AG09319 (cell line): ENCODE results near the gene CDH13.

Experiments used
- DNase-seq: peaks from one replicate; pipeline ENCODE4 v3.0.0-alpha.2; 2010; ENCODE audit warnings: low read depth; ENCODE audit errors: extremely low read depth
- TF ChIP-seq, protein P1 (sequence below): IDR thresholded peaks from 2 replicates; pipeline ENCODE4 v1.5.1; 2011; ENCODE audit warnings: low read depth, mild to moderate bottlenecking, inconsistent platforms, low read length, moderate library complexity

Gene CDH13

DNA sequence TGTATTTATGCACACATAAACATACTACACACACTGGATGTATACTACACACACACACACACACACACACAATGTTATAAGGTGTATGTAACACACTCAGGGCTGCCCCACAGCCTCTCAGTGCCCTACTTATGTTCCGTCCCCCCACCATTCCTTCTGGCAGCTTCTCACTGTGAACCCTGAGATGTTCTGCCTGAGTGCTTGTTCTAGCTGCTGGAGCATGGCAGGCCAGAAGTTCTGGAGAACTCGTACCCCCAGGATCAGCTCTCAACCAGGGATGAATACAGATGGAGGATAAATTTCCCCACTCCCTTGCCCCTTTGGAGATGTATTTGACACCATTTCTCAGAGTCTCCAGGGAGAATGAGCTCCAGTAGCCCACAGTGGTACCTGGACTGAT is 76.4 kb downstream of the CDH13 start:
- no peak for DNase-seq
- TF ChIP-seq, protein P1, sequence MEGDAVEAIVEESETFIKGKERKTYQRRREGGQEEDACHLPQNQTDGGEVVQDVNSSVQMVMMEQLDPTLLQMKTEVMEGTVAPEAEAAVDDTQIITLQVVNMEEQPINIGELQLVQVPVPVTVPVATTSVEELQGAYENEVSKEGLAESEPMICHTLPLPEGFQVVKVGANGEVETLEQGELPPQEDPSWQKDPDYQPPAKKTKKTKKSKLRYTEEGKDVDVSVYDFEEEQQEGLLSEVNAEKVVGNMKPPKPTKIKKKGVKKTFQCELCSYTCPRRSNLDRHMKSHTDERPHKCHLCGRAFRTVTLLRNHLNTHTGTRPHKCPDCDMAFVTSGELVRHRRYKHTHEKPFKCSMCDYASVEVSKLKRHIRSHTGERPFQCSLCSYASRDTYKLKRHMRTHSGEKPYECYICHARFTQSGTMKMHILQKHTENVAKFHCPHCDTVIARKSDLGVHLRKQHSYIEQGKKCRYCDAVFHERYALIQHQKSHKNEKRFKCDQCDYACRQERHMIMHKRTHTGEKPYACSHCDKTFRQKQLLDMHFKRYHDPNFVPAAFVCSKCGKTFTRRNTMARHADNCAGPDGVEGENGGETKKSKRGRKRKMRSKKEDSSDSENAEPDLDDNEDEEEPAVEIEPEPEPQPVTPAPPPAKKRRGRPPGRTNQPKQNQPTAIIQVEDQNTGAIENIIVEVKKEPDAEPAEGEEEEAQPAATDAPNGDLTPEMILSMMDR = no peak

DNA sequence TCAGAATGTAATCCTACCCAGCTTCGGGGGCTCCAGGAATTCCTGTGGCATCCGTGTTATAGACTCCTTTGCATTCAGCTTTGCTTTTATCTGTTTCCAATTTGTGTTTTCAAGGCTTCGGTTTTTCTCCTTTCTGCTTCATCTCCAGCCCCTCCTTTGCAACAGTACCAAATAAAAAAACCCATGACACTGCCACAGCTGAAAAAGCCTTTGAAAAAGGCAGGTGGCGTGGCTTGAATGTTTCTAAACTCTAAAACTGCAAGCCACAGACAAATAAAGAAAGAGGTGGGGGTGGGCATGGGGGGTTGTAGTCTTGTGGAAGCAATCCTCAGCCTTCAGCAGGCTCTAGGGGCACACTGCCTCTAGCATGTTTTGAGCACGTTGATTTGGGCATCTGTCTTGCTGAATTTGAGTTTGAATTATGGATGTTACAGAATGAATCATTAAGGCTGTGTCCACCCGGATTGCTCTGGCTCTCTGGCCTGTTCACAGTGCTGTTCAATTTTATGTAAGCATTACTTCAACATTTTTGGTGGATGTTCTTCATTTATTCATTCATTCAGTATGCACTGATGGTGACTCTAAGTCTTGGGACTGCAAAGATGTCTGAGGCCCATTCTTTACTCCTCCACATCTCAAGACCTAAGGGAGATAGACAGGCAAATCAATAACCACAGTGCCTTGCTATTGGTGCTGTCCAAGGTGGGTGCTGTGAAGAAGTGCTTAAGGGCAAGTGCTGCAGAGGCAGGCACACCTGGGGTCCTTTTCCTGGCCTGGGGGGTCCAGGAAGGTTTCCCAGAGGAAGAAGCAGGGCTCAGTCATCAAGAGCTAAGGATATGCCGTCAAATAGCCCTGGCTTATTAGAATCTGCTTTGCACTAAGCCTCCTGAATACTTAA is 77.4 kb downstream of the CDH13 start:
- no peak for DNase-seq
- TF ChIP-seq, protein P1 = no peak

DNA sequence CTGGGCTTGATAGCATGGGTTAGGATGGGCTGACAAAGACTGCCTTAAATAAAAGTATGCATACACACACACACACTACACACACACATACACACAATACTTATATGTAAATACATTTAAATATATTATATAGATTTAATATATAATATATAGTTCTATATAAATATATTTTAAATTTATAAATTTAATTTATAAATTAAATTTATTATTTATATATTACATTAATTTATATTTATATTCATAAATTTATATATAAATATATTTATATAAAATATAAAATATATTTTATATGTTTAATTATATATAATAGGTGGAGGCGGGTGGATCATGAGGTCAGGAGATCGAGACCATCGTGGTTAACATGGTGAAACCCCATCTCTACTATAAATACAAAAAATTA is 83.2 kb downstream of the CDH13 start:
- TF ChIP-seq, protein P1 = no peak
- DNase-seq = no peak

DNA sequence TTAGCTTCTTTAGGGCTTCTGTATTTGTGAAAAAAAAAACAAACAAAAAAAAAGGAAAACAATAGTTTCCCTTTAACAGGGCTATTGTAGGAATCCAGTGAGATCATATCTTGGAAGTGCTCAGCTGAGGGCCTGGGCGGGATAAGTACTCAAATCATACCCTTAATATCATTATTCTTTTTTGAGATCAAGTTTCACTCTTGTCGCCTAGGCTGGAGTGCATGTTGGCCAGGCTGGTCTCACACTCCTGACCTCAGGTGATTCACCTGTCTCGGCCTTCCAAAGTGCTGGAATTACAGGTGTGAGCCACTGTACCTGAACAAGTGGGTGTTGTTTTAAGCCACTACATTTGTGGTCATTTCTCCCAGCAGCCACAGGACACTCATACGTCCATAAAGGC is 87.0 kb downstream of the CDH13 start:
- DNase-seq = no peak
- TF ChIP-seq, protein P1 = no peak

DNA sequence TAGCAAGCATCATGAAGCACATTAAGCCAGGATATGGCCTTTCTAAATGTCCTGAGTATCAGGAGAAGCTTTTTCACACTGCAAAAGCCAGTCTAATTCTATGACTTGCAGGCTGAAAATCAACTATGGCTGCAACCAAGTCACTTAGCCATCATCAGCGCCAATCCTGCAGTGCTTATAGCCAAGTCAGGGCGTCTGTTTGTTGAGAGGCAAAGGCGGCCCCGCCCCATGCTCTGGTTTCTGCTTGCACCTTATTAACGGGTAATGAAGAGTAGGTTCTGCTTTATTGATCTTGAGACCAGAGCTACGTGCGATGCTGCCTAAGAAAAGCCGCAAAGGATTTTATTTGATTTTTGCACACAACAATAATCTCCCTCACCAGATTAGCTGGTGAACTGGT is 88.4 kb downstream of the CDH13 start:
- DNase-seq = no peak
- TF ChIP-seq, protein P1 = no peak

DNA sequence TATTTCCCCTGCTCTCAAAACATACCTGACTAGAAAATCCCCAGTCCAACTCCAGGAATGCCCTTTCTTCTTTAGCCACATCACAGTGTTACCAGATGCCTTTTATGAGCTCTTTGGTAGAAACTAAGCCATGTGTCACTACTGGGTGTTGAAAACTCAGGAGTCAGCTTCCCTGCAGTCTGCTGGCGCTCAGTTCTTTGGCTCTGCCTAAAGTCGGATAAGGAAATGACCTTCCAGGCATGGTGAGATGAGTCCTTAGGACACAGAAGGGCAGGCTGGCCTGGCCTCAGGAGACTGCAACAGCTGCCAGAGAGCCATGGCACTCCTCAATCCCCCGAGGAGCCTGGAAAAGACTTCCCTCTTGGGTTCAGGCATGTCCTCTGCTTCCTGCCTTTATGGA is 89.1 kb downstream of the CDH13 start:
- DNase-seq = no peak
- TF ChIP-seq, protein P1 = no peak

DNA sequence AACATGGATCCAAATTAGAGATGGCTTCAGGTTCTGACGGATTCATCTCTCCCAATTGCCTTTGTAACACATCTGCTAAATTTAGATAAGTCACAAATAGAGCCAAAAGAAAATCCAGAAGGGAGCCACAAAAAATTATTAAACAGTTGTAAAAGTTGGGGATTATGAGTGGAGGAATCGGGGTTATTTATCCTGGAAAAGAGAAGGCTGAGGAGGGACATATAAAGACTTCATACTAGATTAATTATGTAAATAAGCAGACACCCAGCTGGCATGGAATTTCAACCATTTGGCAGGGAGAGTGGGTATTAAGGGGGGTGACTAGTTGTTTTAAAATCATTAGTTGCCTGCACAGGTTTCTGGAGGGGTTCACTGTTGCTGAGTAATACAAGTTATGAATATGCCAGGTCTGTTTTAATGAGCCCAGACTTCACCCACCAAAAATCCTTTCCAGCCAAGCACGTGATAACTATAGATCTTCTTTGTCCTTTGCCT is 89.6 kb downstream of the CDH13 start:
- no peak for DNase-seq
- TF ChIP-seq, protein P1 = no peak
